GM12891 (cell line): Measurements from ENCODE around the gene KRT27.
"Not testable (repeated sequence)": the region's sequence is repeated elsewhere in the genome, so short reads cannot be mapped to it uniquely, and the experiment has no call there.

Experiments
- DNase-seq: peaks from one replicate; pipeline ENCODE4 v3.0.0; 2011; ENCODE audit warnings: low spot score; ENCODE audit not compliant: insufficient read length
- FAIRE-seq: peaks from 2 replicates; lab custom pipeline; 2011; peaks lifted over from hg19 to GRCh38; lab: Jason Lieb, UNC
- PAX5 ChIP-seq: IDR thresholded peaks from 2 replicates; pipeline ENCODE4 v1.6.1; 2011; ENCODE audit warnings: low read length, moderate library complexity, mild to moderate bottlenecking; ENCODE audit not compliant: insufficient read depth, severe bottlenecking
- POLR2A ChIP-seq: IDR thresholded peaks from 2 replicates; pipeline ENCODE4 v1.6.1; 2011; ENCODE audit warnings: low read depth, low read length, control low read depth
- POLR2AphosphoS5 ChIP-seq: IDR thresholded peaks from 2 replicates; pipeline ENCODE4 v1.6.1; 2011; ENCODE audit warnings: low read depth, low read length, control low read depth
- POU2F2 ChIP-seq: IDR thresholded peaks from 2 replicates; pipeline ENCODE4 v1.6.1; 2011; ENCODE audit warnings: low read depth, mild to moderate bottlenecking, control low read depth, low read length, moderate library complexity
- SPI1 ChIP-seq: IDR thresholded peaks from 2 replicates; pipeline ENCODE4 v1.6.1; 2011; ENCODE audit warnings: low read depth, low read length, control low read depth
- TAF1 ChIP-seq: IDR thresholded peaks from 2 replicates; pipeline ENCODE4 v1.6.1; 2011; ENCODE audit warnings: low read depth, low read length, control low read depth

KRT27 gene

DNA sequence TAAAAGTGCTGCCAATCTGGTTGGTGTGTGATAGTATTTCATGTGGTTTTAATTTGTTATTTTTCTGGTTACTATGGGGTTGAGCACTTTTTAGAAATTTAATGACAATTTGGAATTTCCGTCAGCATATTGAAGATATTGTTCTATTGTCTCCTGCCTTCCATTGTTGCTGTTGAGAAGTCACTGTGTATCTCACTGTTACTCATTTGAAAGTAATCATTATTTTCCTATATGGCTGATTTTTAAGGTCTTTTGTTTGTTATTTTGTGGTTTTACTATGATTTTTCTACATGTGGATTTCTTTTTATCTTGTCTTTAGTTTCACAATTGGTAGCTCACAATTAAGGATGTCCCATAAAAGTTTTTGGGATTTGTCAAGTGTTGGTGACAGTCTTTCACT lies 18.6 kb downstream of the KRT27 start:
- TF ChIP-seq PAX5: no peak
- no peak for TF ChIP-seq POLR2AphosphoS5
- TF ChIP-seq SPI1: no peak
- no peak for TF ChIP-seq POU2F2
- no peak for TF ChIP-seq TAF1
- TF ChIP-seq POLR2A: no peak
- FAIRE-seq (no peak), DNase-seq (no peak)

DNA sequence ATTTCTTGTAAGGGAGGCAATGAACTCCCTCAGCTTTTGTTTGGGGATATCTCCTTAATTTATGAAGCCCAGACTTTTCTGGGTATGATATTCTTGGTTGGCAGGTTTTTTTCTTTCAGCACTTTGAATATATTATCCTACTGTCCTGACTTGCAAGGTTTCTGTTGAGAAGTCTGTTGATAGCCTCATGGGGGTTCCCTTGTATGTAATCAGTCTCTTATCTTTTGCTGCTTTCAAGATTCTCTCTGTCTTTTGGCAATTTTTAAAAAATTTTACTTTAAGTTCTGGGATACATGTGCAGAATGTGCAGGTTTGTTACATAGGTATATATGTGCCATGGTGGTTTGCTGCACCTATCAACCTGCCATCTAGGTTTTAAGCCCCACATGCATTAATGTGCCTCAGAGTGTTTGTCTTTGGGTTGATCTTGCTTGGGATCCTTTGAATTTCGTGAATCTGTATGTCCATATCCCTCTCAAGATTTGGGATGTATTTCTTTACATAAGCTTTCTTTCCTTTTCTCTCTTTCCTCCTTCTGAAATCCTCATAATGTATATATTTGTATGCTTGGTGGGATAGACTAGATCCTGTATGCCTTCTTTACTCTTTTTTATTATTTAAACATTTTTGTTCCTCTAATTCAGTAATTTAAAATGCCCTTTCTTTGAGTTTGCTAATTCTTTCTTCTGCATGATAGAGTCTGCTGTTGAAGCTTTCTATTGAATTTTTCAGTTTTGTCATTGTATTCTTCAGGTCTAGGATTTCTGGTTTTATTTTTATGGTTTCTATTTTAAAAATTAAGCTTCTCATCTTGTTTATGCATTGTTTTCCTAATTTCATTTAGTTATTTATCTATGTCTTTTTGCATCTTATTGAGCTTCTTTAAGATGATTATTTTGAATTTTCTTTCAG lies 22.0 kb downstream of the KRT27 start:
- FAIRE-seq (no peak), DNase-seq (no peak)
- no peak for TF ChIP-seq POLR2A
- TF ChIP-seq PAX5: no peak
- no peak for TF ChIP-seq POLR2AphosphoS5
- TF ChIP-seq POU2F2: no peak
- no peak for TF ChIP-seq SPI1
- TF ChIP-seq TAF1: no peak

DNA sequence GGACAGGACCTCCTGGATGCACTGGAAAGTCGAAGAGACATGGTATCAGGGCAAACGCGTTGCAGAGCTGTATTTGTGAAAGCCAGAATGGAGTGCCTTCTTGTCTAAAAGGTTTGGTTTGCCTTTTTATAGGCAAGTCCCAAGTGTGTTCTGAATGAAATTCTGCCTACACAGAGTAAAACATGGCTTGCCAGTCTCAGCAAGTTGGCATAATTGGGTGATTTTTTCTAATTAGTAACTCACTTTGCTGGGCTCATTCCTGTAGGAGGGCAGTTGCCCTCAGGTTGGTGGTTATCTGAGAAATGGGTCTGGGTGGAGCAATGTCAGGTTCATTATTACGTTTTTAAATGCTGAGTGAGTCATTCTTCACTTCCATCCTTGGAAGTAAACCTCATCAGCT lies 27.1 kb downstream of the KRT27 start, which contains the start of gene KRT25:
Gene KRT25, minus strand, starts transcription at position 101 of the 400 bp plus-strand sequence. Its CDS starts 60 bp downstream, at position 41.
- DNase-seq: no peak
- FAIRE-seq: no peak
- TF ChIP-seq TAF1 (no peak), POLR2AphosphoS5 (no peak), POLR2A (no peak), POU2F2 (no peak), PAX5 (no peak), SPI1 (no peak)

DNA sequence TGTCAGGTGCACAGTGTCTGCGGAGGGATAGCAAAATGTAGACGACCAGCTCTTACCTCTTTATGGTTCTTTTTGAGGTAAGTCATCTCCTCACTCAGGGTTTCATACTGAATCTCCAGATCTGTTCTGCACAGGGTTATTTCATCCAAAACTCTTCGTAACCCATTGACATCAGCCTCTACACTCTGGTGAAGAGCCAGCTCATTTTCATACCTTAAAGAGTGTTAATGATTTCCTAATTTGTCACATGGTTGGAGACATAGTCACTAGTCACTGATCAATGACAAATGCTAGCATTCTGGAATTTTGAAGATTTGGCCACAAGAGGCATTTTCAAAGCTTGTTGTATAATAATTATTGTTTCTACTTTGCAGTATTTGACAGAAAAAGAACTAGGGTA lies 28.5 kb downstream of the KRT27 start:
- TF ChIP-seq TAF1 (no peak), PAX5 (no peak), SPI1 (no peak)
- DNase-seq (no peak), FAIRE-seq (no peak)

DNA sequence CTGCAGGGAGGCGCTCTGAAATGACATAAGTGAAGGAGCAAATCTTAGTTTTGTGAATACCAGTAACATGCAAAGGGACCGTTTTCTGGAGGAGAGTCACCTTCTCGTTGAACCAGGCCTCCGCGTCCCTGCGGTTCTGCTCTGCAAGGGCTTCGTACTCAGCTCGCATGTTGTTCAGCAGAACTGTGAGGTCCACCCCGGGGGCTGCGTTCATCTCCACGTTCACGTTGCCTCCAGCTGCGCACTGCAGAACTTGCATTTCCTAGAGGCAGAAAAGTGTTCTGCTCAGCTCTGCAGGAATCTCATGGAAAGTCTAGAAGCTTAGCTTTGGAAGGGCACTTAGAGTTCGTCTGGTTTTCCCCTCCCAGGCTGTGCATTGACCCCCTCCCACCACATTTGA lies 31.3 kb downstream of the KRT27 start:
- DNase-seq (no peak), FAIRE-seq (no peak)
- TF ChIP-seq PAX5 (no peak), TAF1 (no peak), POLR2AphosphoS5 (no peak)

DNA sequence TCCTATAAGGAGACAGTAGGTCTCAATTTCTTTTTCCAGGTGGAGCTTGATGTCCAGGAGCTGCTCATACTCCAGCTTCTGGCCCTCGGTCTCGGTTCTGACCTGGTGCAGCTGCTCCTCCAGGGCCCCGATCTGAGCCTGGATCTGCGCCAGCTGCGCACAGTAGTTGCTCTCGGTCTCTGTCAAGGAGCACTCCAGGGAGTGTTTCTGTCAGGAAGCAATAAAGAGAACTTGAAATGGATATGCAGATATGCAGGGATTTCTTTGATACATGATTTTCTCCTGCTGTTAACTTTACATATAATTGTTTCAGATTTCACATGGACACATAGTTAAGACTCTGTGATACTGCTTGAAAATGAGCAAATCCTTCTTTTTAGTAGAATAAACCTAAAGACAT lies 32.0 kb downstream of the KRT27 start:
- no peak for DNase-seq

DNA sequence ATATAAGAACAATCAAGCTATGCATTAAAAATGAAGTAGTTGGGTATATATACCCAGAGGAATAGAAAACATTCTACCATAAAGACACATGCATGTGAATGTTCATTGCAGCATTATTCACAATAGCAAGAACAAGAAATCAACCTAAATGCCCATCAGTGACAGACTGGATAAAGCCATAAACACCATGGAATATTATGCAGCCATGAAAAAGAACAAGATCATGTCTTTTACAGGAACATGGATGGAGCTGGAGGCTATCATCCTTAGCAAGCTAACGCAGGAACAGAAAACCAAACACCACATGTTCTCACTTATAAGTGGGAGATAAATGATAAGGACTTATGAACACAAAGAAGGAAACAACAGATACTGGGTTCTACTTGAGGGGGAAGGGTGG lies 33.7 kb downstream of the KRT27 start:
- DNase-seq, FAIRE-seq: not testable (repeated sequence)

More for the DNA sequence above, 32.0 kb downstream of the KRT27 start:
- FAIRE-seq: no peak
- TF ChIP-seq POU2F2 (no peak), POLR2AphosphoS5 (no peak), PAX5 (no peak), POLR2A (no peak), SPI1 (no peak), TAF1 (no peak)

DNA sequence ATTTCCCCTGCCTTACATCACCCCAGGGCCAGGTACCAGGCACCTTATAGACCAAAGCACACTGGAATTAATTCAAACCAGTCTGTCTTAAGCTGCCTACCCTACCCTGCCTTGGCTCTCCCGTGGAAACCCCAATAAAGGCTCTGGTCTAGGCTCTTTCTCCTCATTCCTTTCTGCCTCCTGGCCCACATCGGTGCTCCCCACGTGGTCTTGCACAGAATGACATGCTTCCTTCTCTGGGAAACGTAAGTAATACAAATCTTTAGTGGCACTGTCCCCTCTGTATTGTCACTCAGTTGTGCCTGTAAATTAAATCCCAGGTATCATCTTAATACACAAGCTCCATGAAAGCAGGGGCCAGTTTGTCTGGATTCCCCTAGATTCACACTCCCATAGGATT lies 43.8 kb downstream of the KRT27 start:
- TF ChIP-seq SPI1 (no peak), TAF1 (no peak), POLR2A (no peak)
- DNase-seq (no peak), FAIRE-seq (no peak)

DNA sequence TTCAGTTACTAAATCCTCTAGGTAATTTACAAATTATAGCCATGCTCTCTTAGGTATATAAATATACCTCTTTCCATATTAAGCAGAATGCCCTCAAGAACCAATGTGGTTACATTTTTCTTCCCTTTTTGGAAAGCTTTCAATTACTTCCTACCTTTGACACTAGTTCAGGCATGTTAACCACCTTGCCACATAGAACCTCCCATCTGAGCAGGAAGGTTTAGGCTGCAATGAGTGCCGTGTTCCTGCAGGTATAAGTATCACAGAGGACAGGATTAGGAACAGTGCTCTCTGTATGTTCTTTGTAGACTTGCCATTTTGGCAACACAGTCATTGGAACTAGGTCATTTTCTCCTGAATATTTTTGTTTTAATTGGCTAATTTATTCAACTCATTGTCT lies 47.3 kb downstream of the KRT27 start:
- no peak for FAIRE-seq

DNA sequence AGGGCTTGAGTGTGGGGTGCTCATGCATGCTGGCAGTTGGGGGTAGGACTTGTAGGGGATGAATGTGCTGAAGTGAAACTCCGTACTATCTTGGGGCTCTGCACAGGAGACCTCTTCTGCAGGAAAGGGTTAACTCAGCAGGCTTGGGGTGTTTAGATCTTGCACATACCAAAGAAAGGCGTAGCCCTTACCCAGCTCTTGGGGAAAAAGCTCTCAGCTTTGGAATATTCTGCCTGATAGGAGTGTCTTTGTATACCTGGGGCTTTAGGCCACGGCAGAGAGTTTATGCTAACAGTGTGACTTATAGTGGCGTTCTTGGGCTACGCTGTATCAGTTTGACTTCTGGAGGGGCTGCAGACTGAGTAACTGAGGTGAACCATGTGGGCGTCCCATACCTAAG lies 48.3 kb downstream of the KRT27 start:
- FAIRE-seq: no peak
- no peak for DNase-seq
- TF ChIP-seq POLR2AphosphoS5 (no peak), POLR2A (no peak), SPI1 (no peak), PAX5 (no peak), TAF1 (no peak), POU2F2 (no peak)

More for the DNA sequence above, 47.3 kb downstream of the KRT27 start:
- DNase-seq: no peak
- TF ChIP-seq PAX5: no peak
- no peak for TF ChIP-seq POLR2AphosphoS5
- no peak for TF ChIP-seq TAF1
- no peak for TF ChIP-seq SPI1
- no peak for TF ChIP-seq POU2F2
- no peak for TF ChIP-seq POLR2A
